Neural crest cell (in vitro differentiated cells): Measurements from ENCODE around the gene PLEKHM2. TPM values are rescaled to one million over a fixed set of nuclear protein-coding genes. Genes with fewer than 3 reads are reported as not detected.

Experiments
- DNase-seq: peaks from one replicate; pipeline ENCODE4 v3.0.0; 2021; ENCODE audit warnings: low read depth, mixed read lengths, low spot score
- H3K27ac Mint-ChIP-seq: one replicate; pipeline ENCODE4 v1.8.0; 2021; ENCODE audit warnings: mild to moderate bottlenecking, mixed read lengths; ENCODE audit not compliant: unreplicated experiment
- H3K27me3 Mint-ChIP-seq: 2 replicates; pipeline ENCODE4 v1.8.0; 2021; ENCODE audit warnings: low read depth, mild to moderate bottlenecking, mixed read lengths
- H3K36me3 Mint-ChIP-seq: 2 replicates; pipeline ENCODE4 v1.8.0; 2021; ENCODE audit warnings: low read depth, mild to moderate bottlenecking, mixed read lengths
- H3K4me1 Mint-ChIP-seq: 2 replicates; pipeline ENCODE4 v1.8.0; 2021; ENCODE audit warnings: mixed read lengths
- H3K4me3 Mint-ChIP-seq: one replicate; pipeline ENCODE4 v1.8.0; 2021; ENCODE audit warnings: mild to moderate bottlenecking, mixed read lengths
- H3K9me3 Mint-ChIP-seq: 2 replicates; pipeline ENCODE4 v1.8.0; 2021; ENCODE audit warnings: mixed read lengths
- CTCF ChIP-seq: fragments of 200-600 bp; sonication (generic); conservative IDR thresholded peaks from 2 replicates; pipeline ENCODE4 v1.5.0; 2021; ENCODE audit warnings: antibody characterized with exemption, mild to moderate bottlenecking
- total RNA-seq: library from RNA; stranded (reverse); gene quantifications from 2 replicates; pipeline ENCODE4 v1.2.1, GENCODE V29; 2021

The PLEKHM2 gene
- total RNA-seq, 1 donor from 2014 or later, result 64.5 TPM

GRCh38 chr1:15734901-15735300, 50.8 kb downstream of the PLEKHM2 start:
- Mint-ChIP-seq H3K36me3 (no peaks in the 10 kb centered on the region), H3K27ac (no peak overlapping the region), H3K4me1 (no peaks in the 10 kb centered on the region), H3K4me3 (no peak overlapping the region), H3K27me3 (no peaks in the 10 kb centered on the region), H3K9me3 (no peaks in the 10 kb centered on the region)
- no peak for TF ChIP-seq CTCF
- DNase-seq, result no peak

- Mint-ChIP-seq H3K4me1 (no peaks in the 10 kb centered on the region), H3K27me3 (no peaks in the 10 kb centered on the region)
Measured at GRCh38 chr1:15735304-15736037, 51.4 kb downstream of the PLEKHM2 start.

DNA sequence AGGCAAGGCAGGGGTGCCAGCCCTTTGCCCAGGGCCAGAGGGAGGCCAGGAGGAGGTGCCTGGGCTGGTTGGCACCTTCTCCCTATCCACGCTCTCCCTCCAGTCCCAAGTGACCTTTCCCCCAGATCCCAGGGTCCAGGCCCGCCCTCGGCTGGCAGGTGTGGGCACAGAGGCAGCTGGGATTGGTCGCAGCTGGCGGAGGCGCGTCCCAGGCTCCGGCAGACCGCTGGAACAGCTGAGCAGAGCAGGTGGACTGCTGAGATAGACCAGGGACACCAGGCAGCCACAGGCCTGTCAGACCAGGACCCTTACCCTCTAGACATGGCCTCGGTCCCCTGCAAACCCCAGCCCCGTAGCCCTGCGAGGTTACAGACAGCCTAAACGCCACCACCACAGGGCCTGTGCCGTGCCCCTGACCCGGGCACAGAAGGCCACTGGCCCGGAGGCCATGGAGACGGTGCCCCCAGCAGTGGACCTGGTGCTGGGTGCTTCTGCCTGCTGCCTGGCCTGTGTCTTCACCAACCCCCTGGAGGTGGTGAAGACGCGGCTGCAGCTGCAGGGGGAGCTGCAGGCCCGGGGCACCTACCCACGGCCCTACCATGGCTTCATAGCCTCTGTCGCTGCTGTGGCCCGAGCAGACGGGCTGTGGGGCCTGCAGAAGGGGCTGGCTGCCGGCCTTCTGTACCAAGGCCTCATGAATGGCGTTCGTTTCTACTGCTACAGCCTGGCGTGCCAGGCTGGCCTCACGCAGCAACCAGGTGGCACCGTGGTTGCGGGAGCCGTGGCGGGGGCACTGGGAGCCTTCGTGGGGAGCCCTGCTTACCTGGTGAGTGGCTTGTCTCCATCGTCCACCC, 52.1 kb downstream of the PLEKHM2 start, which contains the start of gene SLC25A34:
SLC25A34 (plus strand) TSS at position 221 of the 854 bp plus-strand sequence; CDS start at position 449, 228 bp downstream.
- no peaks in the 10 kb centered on the region for H3K27me3 Mint-ChIP-seq
- H3K36me3 Mint-ChIP-seq, result no peaks in the 10 kb centered on the region
- H3K4me1 Mint-ChIP-seq, result peaks cover 4% of the 10 kb centered on the region
- no peak for DNase-seq
- H3K4me3 Mint-ChIP-seq, result no peak within 1 kb of the TSS
- no peak within 1 kb of the TSS for H3K27ac Mint-ChIP-seq
- H3K9me3 Mint-ChIP-seq, result no peaks in the 10 kb centered on the region
- no peak for TF ChIP-seq CTCF

More at GRCh38 chr1:15735304-15736037, 51.4 kb downstream of the PLEKHM2 start:
- no peaks in the 10 kb centered on the region for H3K36me3 Mint-ChIP-seq
- TF ChIP-seq CTCF, result no peak
- no peak for DNase-seq
- H3K27ac Mint-ChIP-seq, result no peak overlapping the region
- H3K4me3 Mint-ChIP-seq, result no peak overlapping the region
- no peaks in the 10 kb centered on the region for H3K9me3 Mint-ChIP-seq

- no peak for DNase-seq
- H3K9me3 Mint-ChIP-seq, result no peaks in the 10 kb centered on the region
Measured at GRCh38 chr1:15736892-15737261, 52.8 kb downstream of the PLEKHM2 start.

More at GRCh38 chr1:15736892-15737261, 52.8 kb downstream of the PLEKHM2 start:
- no peak overlapping the region for H3K4me3 Mint-ChIP-seq
- no peak for TF ChIP-seq CTCF
- peaks cover 8% of the 10 kb centered on the region for H3K4me1 Mint-ChIP-seq
- no peaks in the 10 kb centered on the region for H3K27me3 Mint-ChIP-seq
- H3K36me3 Mint-ChIP-seq, result no peaks in the 10 kb centered on the region
- H3K27ac Mint-ChIP-seq, result no peak overlapping the region
